ENCODE measurements around the gene RAMP1.

The RAMP1 gene

DNA sequence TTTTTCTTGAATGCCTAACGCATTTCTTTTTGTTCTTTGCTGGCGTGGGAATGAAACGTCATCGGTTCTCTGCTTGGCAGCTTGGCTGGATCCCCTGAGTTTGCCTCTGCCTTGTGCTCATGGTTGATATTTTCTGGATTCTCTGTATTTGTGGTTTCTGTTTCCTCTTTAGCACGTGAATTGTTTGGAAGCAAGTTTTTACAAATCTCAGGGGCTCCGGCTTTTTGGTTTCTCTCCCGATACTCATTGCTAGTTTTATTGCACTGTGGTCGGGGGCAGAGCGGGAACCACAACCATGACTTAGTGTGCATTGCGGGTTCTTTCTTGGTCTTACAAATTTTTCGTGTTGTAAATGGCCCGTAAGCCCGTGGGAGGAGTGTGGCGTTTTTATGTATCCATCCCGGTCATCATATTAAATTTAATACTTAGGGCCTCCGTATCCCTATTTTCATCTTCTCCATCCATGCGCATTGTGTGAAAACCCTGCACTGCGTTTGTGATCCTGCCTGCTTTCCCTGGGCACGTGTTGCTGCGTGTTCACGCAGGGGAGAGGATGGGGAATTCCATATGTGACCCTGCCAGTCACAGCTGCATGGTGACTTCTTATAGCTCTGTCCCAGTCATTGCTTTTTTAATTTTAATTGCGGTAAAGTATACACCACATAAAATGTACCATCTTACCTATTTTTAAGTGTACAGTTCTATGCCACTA is 9.4 kb downstream of the RAMP1 start:
- H3K9ac ChIP-seq: no peak overlapping the region
- H3K27me3 ChIP-seq: no peaks in the 10 kb centered on the region; the same call in 1 of the 2 replicates
- no peak overlapping the region for H3K4me3 ChIP-seq
- no peak overlapping the region for H3K27ac ChIP-seq
- H4K20me1 ChIP-seq: no peaks in the 10 kb centered on the region
- TF ChIP-seq Cebpa-rat (IDR thresholded peaks at IDR 0.05): no peak
- H3K4me1 ChIP-seq: peaks cover 45% of the 10 kb centered on the region
- no peaks in the 10 kb centered on the region for H3K9me3 ChIP-seq
- H3K36me3 ChIP-seq: no peaks in the 10 kb centered on the region
- H3K4me2 ChIP-seq: peak overlapping the region; percentile 56

DNA sequence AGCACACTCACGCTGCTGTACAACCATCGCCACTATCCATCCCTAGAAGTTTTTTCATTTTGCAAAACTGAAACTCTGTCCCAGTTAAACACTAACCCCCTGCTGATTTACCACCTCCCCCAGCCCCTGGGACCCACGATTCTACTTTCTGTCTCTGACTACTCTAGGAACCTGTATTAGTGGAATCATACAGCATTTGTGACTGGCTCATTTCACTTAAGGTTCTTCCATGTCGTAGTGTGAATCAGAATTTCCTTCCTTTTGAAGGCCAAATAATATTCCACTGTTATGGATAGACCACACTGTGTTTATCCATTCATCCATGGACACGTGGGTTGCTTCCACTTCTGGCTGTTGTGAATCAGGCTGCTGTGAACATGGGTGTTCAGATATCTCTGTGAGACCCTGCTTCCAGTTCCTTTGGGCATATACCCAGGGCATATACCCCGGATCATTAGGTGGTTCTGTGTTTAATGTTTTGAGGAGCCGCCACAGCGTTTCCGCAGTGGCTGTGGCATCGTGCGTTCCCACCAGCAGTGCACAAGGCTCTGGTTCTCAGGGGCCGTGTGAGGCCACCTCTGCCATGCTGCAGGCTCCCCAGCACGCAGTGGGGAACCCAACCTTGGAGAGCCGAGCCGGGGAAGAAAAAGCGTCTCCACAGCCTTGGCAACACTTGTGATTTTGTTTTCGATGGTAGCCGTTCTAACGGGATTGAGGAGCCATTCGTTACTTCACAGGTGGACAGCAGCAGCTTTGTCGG is 10.1 kb downstream of the RAMP1 start:
- Histone ChIP-seq H3K4me3 (no peak overlapping the region), H3K27ac (no peak overlapping the region), H3K36me3 (no peaks in the 10 kb centered on the region), H3K27me3 (no peaks in the 10 kb centered on the region; the same call in 1 of the 2 replicates), H3K4me1 (peaks cover 51% of the 10 kb centered on the region), H3K4me2 (peak overlapping the region; percentile 56), H3K9me3 (no peaks in the 10 kb centered on the region), H3K9ac (no peak overlapping the region), H4K20me1 (no peaks in the 10 kb centered on the region)
- TF ChIP-seq Cebpa-rat (IDR thresholded peaks at IDR 0.05): no peak

DNA sequence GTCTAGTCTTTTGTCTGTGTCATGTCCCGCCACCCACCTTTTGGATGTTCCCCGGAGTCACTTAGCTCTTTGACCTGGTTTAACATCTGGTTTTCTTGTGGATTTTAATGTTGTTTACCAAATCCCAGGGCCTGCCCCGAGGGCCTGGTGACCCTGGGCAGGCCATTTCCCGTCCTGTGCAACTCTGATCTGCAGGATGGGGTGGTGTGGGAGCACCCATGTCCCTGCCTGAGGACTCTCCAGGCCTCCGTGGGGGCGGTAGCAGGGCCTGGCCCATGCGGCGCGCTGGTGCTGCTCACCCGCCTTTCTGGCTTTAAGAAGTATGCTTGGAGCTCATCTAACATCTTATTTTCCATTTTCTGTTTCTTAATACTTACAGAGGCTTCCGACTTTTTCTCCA is 10.7 kb downstream of the RAMP1 start:
- Histone ChIP-seq H4K20me1 (no peaks in the 10 kb centered on the region), H3K36me3 (no peaks in the 10 kb centered on the region), H3K9ac (no peak overlapping the region), H3K27me3 (no peaks in the 10 kb centered on the region; the same call in 1 of the 2 replicates), H3K4me1 (peaks cover 51% of the 10 kb centered on the region), H3K27ac (no peak overlapping the region), H3K4me3 (no peak overlapping the region), H3K9me3 (no peaks in the 10 kb centered on the region), H3K4me2 (no peak overlapping the region)
- no peak for TF ChIP-seq Cebpa-rat (IDR thresholded peaks at IDR 0.05)

DNA sequence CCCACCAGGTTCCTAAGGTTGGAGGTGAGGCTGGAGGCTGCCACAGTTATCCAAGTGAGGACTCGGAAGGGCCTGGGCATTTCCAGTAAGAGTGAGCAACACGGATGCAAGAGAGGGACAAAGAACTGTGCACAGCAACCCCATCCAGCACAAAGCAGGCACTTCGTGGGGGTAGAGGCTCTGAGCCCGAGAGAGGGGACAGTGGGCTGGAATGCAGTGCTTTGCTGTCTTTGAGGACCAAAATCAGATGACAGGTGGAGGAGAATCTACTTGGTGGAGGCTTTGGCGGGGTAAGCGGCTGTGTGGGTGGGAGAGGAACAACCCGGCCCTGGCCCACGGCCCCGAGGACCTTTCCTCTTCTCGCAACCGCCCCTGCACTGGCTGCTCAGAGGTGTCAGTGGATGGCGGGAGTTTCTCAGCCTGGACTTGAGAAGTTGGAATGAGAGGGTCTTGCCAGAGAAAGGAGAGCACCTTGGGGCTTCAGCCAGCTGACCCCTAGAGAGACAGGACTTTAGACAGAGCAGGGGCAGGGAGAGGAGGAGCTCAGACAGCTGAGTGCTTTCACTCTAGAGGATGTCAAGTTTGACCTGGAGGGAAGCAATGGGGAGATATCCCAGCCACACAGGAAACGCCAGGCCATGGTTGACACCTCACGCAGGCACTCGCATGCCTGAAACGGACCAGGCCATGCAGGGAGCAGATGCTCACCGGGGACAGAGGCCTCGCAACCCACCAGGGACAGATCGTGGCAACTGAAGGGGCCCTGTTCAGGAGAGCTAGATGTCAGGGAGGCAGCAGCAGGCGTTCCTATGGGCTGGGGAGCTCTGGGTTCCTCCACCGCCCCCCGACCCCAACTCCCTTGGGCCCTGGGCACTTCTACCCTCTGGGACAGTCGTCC is 11.6 kb downstream of the RAMP1 start:
- Histone ChIP-seq H4K20me1 (no peaks in the 10 kb centered on the region), H3K4me2 (peak overlapping the region; percentile 75), H3K9me3 (no peaks in the 10 kb centered on the region), H3K27ac (no peak overlapping the region), H3K4me1 (peaks cover 51% of the 10 kb centered on the region), H3K4me3 (no peak overlapping the region), H3K36me3 (no peaks in the 10 kb centered on the region), H3K9ac (no peak overlapping the region), H3K27me3 (no peaks in the 10 kb centered on the region; the same call in 1 of the 2 replicates)
- no peak for TF ChIP-seq Cebpa-rat (IDR thresholded peaks at IDR 0.05)

DNA sequence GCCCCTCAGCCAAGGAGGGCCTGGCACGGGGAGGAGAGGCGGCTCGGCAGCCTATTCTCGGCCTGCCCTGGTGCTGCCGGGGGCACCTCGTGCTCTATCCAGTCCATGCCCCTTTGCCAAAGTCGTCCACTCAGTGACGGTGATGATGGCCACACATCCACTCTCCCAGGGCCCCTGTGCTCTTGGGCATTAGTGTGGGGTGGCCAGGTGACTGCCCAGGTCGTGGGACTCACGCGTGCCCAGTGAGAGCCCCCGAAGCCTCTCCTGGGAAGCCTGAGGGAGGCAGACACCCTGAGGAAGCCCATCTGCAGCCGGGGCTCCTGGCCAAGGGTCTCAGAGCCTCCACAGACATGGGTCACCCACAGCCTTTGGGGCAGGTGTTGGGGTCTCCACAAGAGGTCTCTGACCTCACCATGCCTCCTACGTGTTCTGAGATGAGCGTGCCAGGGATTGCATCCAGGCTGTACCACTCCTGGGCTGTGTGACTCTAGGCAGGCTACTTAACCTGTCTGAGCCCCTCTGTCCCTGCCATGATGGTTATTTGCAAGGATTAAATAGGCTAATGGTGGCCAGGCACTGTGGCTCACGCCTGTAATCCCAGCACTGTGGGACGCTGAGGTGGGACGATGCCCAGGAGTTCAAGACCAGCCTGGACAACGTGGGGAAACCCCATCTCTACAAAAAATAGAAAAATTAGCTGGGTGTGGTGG is 12.9 kb downstream of the RAMP1 start:
- H3K4me2 ChIP-seq: peak overlapping the region; percentile 75
- H3K27ac ChIP-seq: no peak overlapping the region
- H3K4me3 ChIP-seq: no peak overlapping the region
- H3K4me1 ChIP-seq: peaks cover 51% of the 10 kb centered on the region
- H4K20me1 ChIP-seq: no peaks in the 10 kb centered on the region
- no peaks in the 10 kb centered on the region for H3K9me3 ChIP-seq
- TF ChIP-seq Cebpa-rat (IDR thresholded peaks at IDR 0.05): no peak
- no peaks in the 10 kb centered on the region for H3K36me3 ChIP-seq
- no peak overlapping the region for H3K9ac ChIP-seq
- H3K27me3 ChIP-seq: no peaks in the 10 kb centered on the region; the same call in 1 of the 2 replicates

DNA sequence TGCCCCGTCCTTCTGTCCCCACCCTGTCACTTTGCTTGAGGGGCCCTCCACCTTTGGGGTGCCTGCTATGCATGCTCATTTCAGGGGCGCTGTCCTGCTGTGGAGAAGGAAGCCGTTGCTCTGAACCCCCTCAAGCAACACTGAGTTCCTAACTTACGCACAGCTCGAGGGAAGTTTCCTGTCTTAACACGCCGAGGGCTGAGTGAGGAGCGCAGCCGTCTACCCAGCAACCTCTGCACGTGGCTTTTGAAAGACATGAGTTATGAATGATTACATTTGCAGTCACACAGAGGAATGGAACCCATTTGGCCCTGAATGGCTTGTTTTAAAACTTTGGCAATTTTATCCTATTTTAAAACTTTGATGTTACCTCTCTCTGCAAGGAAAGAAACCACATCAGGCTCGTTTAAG is 14.0 kb downstream of the RAMP1 start:
- no peaks in the 10 kb centered on the region; the same call in 1 of the 2 replicates for H3K27me3 ChIP-seq
- H3K4me3 ChIP-seq: no peak overlapping the region
- no peak for TF ChIP-seq Cebpa-rat (IDR thresholded peaks at IDR 0.05)

DNA sequence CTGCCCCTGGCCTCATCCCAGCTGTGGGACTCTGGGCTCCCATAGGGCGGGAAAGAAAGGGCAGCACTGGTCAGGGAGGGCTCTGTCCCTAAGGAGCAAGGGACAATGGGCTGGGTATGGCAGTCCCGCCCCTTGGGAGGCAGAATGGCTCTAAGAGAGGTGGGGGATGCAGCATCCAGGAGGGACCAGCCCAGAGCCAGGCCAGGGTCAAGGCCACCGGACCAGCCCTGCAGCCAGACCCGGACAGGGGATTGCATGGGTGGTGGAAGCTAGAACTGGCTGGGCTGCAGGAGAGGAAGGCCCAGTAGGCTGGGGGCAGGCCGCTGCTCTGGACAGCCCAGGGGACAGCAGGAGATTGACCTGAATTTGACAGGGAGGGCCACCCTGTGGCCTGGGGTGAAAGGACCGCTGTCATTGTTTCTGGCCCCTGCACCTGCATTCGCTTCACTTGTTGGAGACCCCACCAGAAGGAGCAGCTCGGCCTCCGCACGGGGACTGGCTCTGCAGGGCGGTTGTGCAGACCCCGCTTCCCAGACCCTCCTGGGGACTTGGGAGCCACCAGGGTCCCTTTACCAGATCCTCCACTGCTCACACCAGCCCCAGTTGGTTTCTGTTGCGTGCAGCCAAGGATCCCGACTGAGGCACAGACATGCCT is 14.6 kb downstream of the RAMP1 start:
- no peak for TF ChIP-seq Cebpa-rat (IDR thresholded peaks at IDR 0.05)

More for the DNA sequence above, 14.0 kb downstream of the RAMP1 start:
- no peaks in the 10 kb centered on the region for H3K36me3 ChIP-seq
- H3K27ac ChIP-seq: no peak overlapping the region
- H3K9ac ChIP-seq: no peak overlapping the region
- no peaks in the 10 kb centered on the region for H3K9me3 ChIP-seq
- no peaks in the 10 kb centered on the region for H4K20me1 ChIP-seq
- H3K4me1 ChIP-seq: peaks cover 45% of the 10 kb centered on the region
- H3K4me2 ChIP-seq: peak overlapping the region; percentile 20

DNA sequence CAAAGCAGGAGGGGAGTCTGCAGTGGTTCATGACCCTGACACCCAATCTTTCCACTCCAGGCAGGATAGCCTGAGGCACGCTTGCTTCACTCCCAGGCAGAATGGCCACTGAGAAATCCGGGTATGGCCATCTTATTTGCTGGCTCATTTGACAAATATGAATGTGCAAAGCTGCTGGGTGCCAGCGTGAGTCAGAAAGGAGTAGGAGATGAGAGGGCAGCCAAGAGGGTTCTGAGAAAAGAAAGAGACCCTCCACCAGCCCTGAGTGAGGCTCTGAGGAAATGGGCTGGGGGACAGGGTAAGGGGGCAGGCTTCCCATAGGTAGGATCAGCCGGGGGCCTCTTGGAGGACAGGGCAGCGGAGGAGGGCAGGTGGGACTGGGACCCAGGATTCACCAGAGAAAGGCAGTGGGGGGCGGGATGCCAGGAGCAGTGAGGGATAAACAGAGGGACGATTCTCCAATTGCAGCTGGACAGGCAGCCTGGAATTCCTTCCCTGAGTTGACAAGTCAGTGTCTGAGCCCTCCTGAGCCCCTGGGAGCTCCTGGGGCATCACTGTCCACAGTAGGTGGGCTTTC is 15.2 kb downstream of the RAMP1 start:
- H3K4me2 ChIP-seq: no peak overlapping the region
- no peak overlapping the region for H3K4me3 ChIP-seq

More for the DNA sequence above, 14.6 kb downstream of the RAMP1 start:
- Histone ChIP-seq H3K4me2 (peak overlapping the region; percentile 20), H3K27me3 (no peaks in the 10 kb centered on the region; the same call in 1 of the 2 replicates), H3K27ac (no peak overlapping the region), H3K4me1 (peaks cover 39% of the 10 kb centered on the region), H4K20me1 (no peaks in the 10 kb centered on the region), H3K9ac (no peak overlapping the region), H3K9me3 (no peaks in the 10 kb centered on the region), H3K36me3 (no peaks in the 10 kb centered on the region), H3K4me3 (no peak overlapping the region)

More for the DNA sequence above, 15.2 kb downstream of the RAMP1 start:
- Histone ChIP-seq H3K27ac (no peak overlapping the region), H3K36me3 (no peaks in the 10 kb centered on the region), H3K27me3 (no peaks in the 10 kb centered on the region), H3K9ac (no peak overlapping the region), H4K20me1 (no peaks in the 10 kb centered on the region), H3K9me3 (no peaks in the 10 kb centered on the region), H3K4me1 (peaks cover 32% of the 10 kb centered on the region)
- no peak for TF ChIP-seq Cebpa-rat (IDR thresholded peaks at IDR 0.05)
